ENCODE results near the gene GPR158.
"Not testable (repeated sequence)": the region's sequence is repeated elsewhere in the genome, so short reads cannot be mapped to it uniquely, and the experiment has no call there.

GPR158 gene

GRCh38 chr10:25349520-25349919 is 174.7 kb downstream of the GPR158 start:
- Histone ChIP-seq H3K36me3 (no peaks in the 10 kb centered on the region), H3K9me3 (no peaks in the 10 kb centered on the region), H3K4me1 (no peaks in the 10 kb centered on the region), H3K4me3 (ENCODE audit: low read depth, low read length) (no peak overlapping the region), H3K27me3 (no peaks in the 10 kb centered on the region)
- no peak for DNase-seq
- no peak for TF ChIP-seq CTCF (IDR thresholded peaks at IDR 0.05; ENCODE audit: low read depth, low read length)

GRCh38 chr10:25356609-25357008 is 181.8 kb downstream of the GPR158 start:
- Histone ChIP-seq H3K4me1 (no peaks in the 10 kb centered on the region), H3K27me3 (no peaks in the 10 kb centered on the region), H3K9me3 (no peaks in the 10 kb centered on the region), H3K36me3 (no peaks in the 10 kb centered on the region), H3K4me3 (ENCODE audit: low read depth, low read length) (no peak overlapping the region)
- DNase-seq = no peak
- TF ChIP-seq CTCF (IDR thresholded peaks at IDR 0.05; ENCODE audit: low read depth, low read length) = no peak

GRCh38 chr10:25357269-25357668 is 182.5 kb downstream of the GPR158 start:
- Histone ChIP-seq H3K4me3 (ENCODE audit: low read depth, low read length) (no peak overlapping the region), H3K9me3 (no peaks in the 10 kb centered on the region), H3K4me1 (no peaks in the 10 kb centered on the region), H3K27me3 (no peaks in the 10 kb centered on the region), H3K36me3 (no peaks in the 10 kb centered on the region)
- no peak for DNase-seq
- TF ChIP-seq CTCF (IDR thresholded peaks at IDR 0.05; ENCODE audit: low read depth, low read length) = no peak

GRCh38 chr10:25382029-25382810 is 207.4 kb downstream of the GPR158 start:
- H3K4me1 ChIP-seq = no peaks in the 10 kb centered on the region
- DNase-seq = no peak
- H3K4me3 ChIP-seq (ENCODE audit: low read depth, low read length) = no peak overlapping the region
- no peaks in the 10 kb centered on the region for H3K27me3 ChIP-seq
- H3K9me3 ChIP-seq = no peaks in the 10 kb centered on the region
- H3K36me3 ChIP-seq = no peaks in the 10 kb centered on the region
- TF ChIP-seq CTCF (IDR thresholded peaks at IDR 0.05; ENCODE audit: low read depth, low read length) = no peak

GRCh38 chr10:25382901-25383300 is 208.1 kb downstream of the GPR158 start:
- H3K36me3 ChIP-seq; DNase-seq; H3K4me3 ChIP-seq (ENCODE audit: low read depth, low read length); H3K9me3 ChIP-seq; H3K4me1 ChIP-seq; H3K27me3 ChIP-seq: not testable (repeated sequence)

DNA sequence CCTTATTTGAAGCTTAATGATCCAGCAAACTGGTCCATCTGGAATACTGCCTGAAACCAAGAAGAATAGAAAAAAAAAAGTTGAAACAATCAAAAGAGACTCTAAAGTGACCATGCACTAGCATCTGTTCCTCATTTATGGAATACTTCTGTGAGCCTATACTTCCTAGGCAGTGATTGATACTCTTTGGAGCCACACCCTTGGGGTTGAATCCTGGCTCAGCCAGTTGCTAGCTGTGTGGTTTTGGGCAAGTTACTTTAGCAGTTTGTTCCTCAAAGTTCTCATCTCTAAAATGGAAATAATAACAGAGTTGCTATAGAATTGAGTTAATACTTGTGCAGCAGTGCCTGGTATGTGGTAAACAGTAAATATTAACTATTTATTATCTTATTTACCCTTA is 208.9 kb downstream of the GPR158 start:
- DNase-seq = no peak
- no peaks in the 10 kb centered on the region for H3K4me1 ChIP-seq
- no peaks in the 10 kb centered on the region for H3K9me3 ChIP-seq
- no peaks in the 10 kb centered on the region for H3K36me3 ChIP-seq
- H3K4me3 ChIP-seq (ENCODE audit: low read depth, low read length) = no peak overlapping the region
- no peaks in the 10 kb centered on the region for H3K27me3 ChIP-seq
- no peak for TF ChIP-seq CTCF (IDR thresholded peaks at IDR 0.05; ENCODE audit: low read depth, low read length)

All from BE2C (cell line).